ENCODE data around the gene MDGA2. TPM values are rescaled to one million over a fixed set of nuclear protein-coding genes. Genes with fewer than 3 reads are reported as not detected.
"Not testable (repeated sequence)": the region's sequence is repeated elsewhere in the genome, so short reads cannot be mapped to it uniquely, and the experiment has no call there.

Gene MDGA2
- total RNA-seq, 1 donor from 2014 or later = not detected

- DNase-seq (ENCODE audit: low read depth in 2 of 2) = not testable (repeated sequence)
Observed at GRCh38 chr14:47624126-47624525, 51.3 kb downstream of the MDGA2 start.

- DNase-seq (ENCODE audit: low read depth in 2 of 2) = no peak
Observed at GRCh38 chr14:47619392-47619791, 56.0 kb downstream of the MDGA2 start.

- DNase-seq (ENCODE audit: low read depth in 2 of 2) = no peak
Observed at GRCh38 chr14:47606566-47606965, 68.8 kb downstream of the MDGA2 start.

- no peak for DNase-seq (ENCODE audit: low read depth in 2 of 2)
Observed at GRCh38 chr14:47596860-47597259, 78.5 kb downstream of the MDGA2 start.

GRCh38 chr14:47596232-47596631 lies 79.2 kb downstream of the MDGA2 start:
- DNase-seq (ENCODE audit: low read depth in 2 of 2) = no peak

GRCh38 chr14:47595552-47595951 lies 79.9 kb downstream of the MDGA2 start:
- DNase-seq (ENCODE audit: low read depth in 2 of 2) = no peak

- no peak for DNase-seq (ENCODE audit: low read depth in 2 of 2)
Observed at GRCh38 chr14:47590767-47591495, 84.5 kb downstream of the MDGA2 start.

- DNase-seq (ENCODE audit: low read depth in 2 of 2) = no peak
Observed at GRCh38 chr14:47585447-47585846, 90.0 kb downstream of the MDGA2 start.

- DNase-seq (ENCODE audit: low read depth in 2 of 2) = no peak
Observed at GRCh38 chr14:47567273-47567672, 108.1 kb downstream of the MDGA2 start.

- no peak for DNase-seq (ENCODE audit: low read depth in 2 of 2)
Observed at GRCh38 chr14:47557894-47558293, 117.5 kb downstream of the MDGA2 start.

GRCh38 chr14:47555333-47555732 lies 120.1 kb downstream of the MDGA2 start:
- no peak for DNase-seq (ENCODE audit: low read depth in 2 of 2)

- DNase-seq (ENCODE audit: low read depth in 2 of 2) = no peak
Observed at GRCh38 chr14:47549886-47550285, 125.5 kb downstream of the MDGA2 start.

GRCh38 chr14:47543459-47543858 lies 131.9 kb downstream of the MDGA2 start:
- DNase-seq (ENCODE audit: low read depth in 2 of 2) = no peak

- DNase-seq (ENCODE audit: low read depth in 2 of 2) = no peak
Observed at GRCh38 chr14:47541662-47542061, 133.7 kb downstream of the MDGA2 start.

GRCh38 chr14:47539031-47539461 lies 136.4 kb downstream of the MDGA2 start:
- no peak for DNase-seq (ENCODE audit: low read depth in 2 of 2)

GRCh38 chr14:47536341-47536740 lies 139.1 kb downstream of the MDGA2 start:
- no peak for DNase-seq (ENCODE audit: low read depth in 2 of 2)

- DNase-seq (ENCODE audit: low read depth in 2 of 2) = no peak
Observed at GRCh38 chr14:47526591-47527244, 148.7 kb downstream of the MDGA2 start.

GRCh38 chr14:47524524-47524923 lies 150.9 kb downstream of the MDGA2 start:
- DNase-seq (ENCODE audit: low read depth in 2 of 2) = no peak

GRCh38 chr14:47520382-47520781 lies 155.0 kb downstream of the MDGA2 start:
- no peak for DNase-seq (ENCODE audit: low read depth in 2 of 2)

GRCh38 chr14:47511829-47512228 lies 163.6 kb downstream of the MDGA2 start:
- no peak for DNase-seq (ENCODE audit: low read depth in 2 of 2)

GRCh38 chr14:47509957-47510356 lies 165.4 kb downstream of the MDGA2 start:
- no peak for DNase-seq (ENCODE audit: low read depth in 2 of 2)

GRCh38 chr14:47507861-47508260 lies 167.5 kb downstream of the MDGA2 start:
- DNase-seq (ENCODE audit: low read depth in 2 of 2) = no peak

- no peak for DNase-seq (ENCODE audit: low read depth in 2 of 2)
Observed at GRCh38 chr14:47500369-47500768, 175.0 kb downstream of the MDGA2 start.

Data from dermis microvascular lymphatic vessel endothelial cell (primary cell).